ENCODE results near the gene SEPTIN14.

- TF ChIP-seq, protein P1, sequence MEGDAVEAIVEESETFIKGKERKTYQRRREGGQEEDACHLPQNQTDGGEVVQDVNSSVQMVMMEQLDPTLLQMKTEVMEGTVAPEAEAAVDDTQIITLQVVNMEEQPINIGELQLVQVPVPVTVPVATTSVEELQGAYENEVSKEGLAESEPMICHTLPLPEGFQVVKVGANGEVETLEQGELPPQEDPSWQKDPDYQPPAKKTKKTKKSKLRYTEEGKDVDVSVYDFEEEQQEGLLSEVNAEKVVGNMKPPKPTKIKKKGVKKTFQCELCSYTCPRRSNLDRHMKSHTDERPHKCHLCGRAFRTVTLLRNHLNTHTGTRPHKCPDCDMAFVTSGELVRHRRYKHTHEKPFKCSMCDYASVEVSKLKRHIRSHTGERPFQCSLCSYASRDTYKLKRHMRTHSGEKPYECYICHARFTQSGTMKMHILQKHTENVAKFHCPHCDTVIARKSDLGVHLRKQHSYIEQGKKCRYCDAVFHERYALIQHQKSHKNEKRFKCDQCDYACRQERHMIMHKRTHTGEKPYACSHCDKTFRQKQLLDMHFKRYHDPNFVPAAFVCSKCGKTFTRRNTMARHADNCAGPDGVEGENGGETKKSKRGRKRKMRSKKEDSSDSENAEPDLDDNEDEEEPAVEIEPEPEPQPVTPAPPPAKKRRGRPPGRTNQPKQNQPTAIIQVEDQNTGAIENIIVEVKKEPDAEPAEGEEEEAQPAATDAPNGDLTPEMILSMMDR (IDR thresholded peaks at IDR 0.05), result no peak
- TF ChIP-seq POLR2A (IDR thresholded peaks at IDR 0.05), result no peak
These were observed 87.5 kb downstream of the SEPTIN14 start for GRCh38 chr7:55775051-55775420.

Data from tibial nerve (tissue), 3 donors.